ENCODE results near the gene GMIP. TPM values are rescaled to one million over a fixed set of nuclear protein-coding genes. Genes with fewer than 3 reads are reported as not detected.
"Not testable (repeated sequence)": the region's sequence is repeated elsewhere in the genome, so short reads cannot be mapped to it uniquely, and the experiment has no call there.

GMIP gene, protein sequence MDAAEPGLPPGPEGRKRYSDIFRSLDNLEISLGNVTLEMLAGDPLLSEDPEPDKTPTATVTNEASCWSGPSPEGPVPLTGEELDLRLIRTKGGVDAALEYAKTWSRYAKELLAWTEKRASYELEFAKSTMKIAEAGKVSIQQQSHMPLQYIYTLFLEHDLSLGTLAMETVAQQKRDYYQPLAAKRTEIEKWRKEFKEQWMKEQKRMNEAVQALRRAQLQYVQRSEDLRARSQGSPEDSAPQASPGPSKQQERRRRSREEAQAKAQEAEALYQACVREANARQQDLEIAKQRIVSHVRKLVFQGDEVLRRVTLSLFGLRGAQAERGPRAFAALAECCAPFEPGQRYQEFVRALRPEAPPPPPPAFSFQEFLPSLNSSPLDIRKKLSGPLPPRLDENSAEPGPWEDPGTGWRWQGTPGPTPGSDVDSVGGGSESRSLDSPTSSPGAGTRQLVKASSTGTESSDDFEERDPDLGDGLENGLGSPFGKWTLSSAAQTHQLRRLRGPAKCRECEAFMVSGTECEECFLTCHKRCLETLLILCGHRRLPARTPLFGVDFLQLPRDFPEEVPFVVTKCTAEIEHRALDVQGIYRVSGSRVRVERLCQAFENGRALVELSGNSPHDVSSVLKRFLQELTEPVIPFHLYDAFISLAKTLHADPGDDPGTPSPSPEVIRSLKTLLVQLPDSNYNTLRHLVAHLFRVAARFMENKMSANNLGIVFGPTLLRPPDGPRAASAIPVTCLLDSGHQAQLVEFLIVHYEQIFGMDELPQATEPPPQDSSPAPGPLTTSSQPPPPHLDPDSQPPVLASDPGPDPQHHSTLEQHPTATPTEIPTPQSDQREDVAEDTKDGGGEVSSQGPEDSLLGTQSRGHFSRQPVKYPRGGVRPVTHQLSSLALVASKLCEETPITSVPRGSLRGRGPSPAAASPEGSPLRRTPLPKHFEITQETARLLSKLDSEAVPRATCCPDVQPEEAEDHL
- total RNA-seq = 18.0 to 19.5 TPM (median 18.3 TPM) in 3 replicates
- long read RNA-seq, partial matches to known transcripts = 1 of 17 reads
- long read RNA-seq, other reads (novel, unspliced or antisense) = 8 of 17 reads

DNA sequence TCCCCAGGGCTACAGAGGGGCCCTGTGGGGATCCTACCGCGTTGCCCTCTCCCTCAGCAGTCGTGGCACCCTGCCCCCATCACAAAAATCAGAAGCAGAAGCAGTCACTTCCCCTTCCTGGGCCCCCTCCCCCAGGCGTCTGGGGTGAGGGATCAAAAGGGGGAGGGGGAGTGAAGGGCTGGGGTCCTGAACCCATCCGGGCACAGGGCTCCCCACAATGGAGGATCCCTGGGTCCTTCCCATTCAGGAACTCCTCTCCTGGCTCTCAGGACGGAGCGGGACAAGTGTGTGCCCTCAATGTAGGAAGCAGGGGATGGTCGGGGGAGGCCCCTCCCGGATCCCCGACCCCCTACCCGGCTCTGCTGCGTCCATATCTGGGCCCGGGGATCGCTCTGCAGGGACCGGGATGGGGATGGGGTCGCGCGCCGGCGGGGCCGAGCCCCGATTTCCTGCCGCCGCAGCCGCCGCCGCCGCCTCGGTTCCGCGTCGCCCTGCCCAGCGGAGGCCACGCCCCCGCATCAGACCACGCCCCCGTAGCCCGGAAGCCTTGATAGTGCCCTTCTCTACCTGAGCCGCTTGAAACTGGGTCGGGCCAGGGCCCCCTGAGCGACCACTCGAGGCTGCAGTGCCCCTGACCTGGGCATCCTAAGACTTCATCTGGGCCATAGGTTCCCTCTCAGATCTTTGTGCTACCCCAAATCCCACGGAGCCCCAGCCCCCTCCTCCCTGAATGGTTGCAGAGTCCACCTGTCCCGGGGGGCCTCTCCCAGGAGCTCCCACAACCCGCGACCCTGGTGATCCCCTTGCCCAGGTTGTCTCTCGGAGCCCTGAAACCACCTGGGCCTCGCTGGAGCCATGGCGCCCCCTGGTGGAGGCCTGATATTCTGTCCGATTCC, at the start of gene GMIP:
Gene GMIP, minus strand, starts transcription at position 500 of the 896 bp plus-strand sequence. Its CDS starts 128 bp downstream, at position 372.
- no peak for DNase-seq (ENCODE audit: low spot score)
- Mint-ChIP-seq H3K27me3 (ENCODE audit: low read depth) (no peaks in the 10 kb centered on the region), H3K36me3 (ENCODE audit: low read depth) (peaks cover 7% of the 10 kb centered on the region), H3K4me3 (ENCODE audit: unreplicated experiment) (peak within 1 kb of the TSS; percentile 93), H3K27ac (ENCODE audit: unreplicated experiment) (peak within 1 kb of the TSS; percentile 74), H3K4me1 (ENCODE audit: low read depth) (peaks cover 16% of the 10 kb centered on the region), H3K9me3 (ENCODE audit: low read depth) (no peaks in the 10 kb centered on the region)
- TF ChIP-seq, protein P1, sequence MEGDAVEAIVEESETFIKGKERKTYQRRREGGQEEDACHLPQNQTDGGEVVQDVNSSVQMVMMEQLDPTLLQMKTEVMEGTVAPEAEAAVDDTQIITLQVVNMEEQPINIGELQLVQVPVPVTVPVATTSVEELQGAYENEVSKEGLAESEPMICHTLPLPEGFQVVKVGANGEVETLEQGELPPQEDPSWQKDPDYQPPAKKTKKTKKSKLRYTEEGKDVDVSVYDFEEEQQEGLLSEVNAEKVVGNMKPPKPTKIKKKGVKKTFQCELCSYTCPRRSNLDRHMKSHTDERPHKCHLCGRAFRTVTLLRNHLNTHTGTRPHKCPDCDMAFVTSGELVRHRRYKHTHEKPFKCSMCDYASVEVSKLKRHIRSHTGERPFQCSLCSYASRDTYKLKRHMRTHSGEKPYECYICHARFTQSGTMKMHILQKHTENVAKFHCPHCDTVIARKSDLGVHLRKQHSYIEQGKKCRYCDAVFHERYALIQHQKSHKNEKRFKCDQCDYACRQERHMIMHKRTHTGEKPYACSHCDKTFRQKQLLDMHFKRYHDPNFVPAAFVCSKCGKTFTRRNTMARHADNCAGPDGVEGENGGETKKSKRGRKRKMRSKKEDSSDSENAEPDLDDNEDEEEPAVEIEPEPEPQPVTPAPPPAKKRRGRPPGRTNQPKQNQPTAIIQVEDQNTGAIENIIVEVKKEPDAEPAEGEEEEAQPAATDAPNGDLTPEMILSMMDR (IDR thresholded peaks at IDR 0.05) = peak; percentile 100

DNA sequence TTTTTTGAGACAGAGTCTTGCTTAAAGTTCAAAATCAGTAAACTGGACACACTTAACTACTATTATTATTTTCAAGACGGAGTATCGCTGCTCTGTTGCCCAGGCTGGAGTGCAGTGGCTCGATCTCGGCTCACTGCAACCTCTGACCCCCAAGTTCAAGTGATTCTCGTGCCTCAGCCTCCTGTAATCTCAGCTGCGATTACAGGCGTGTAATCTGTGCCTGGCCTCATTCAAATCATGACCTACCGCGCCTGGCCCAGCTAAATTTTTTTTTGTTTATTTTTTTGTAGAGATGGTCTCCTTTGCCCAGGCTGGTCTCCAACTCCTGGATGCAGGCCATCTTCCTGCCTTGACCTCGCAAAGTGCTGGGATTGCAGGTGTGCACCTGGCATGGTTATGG, 48.2 kb upstream of the GMIP start:
- TF ChIP-seq, protein P1 (IDR thresholded peaks at IDR 0.05) = no peak
- Mint-ChIP-seq H3K36me3 (ENCODE audit: low read depth) (peaks cover 4% of the 10 kb centered on the region), H3K27ac (ENCODE audit: unreplicated experiment) (no peak overlapping the region), H3K9me3 (ENCODE audit: low read depth) (peaks cover 3% of the 10 kb centered on the region), H3K27me3 (ENCODE audit: low read depth) (no peaks in the 10 kb centered on the region), H3K4me1 (ENCODE audit: low read depth) (no peaks in the 10 kb centered on the region), H3K4me3 (ENCODE audit: unreplicated experiment) (no peak overlapping the region)
- no peak for DNase-seq (ENCODE audit: low spot score)

DNA sequence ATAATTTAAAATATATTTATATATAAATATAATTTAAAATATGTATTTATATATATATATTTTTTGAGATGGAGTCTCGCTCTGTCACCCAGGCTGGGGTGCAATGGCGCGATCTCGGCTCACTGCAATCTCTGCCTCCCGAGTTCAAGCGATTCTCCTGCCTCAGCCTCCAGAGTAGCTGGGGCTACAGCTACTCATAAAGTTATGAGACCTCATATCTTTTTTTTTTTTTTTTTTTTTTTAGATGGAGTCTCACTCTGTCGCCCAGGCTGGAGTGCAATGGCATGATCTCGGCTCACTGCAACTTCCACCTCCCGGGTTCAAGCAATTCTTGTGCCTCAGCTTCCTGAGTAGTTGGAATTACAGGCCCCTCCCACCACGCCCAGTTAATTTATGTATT, 45.6 kb upstream of the GMIP start:
- peaks cover 15% of the 10 kb centered on the region for H3K9me3 Mint-ChIP-seq (ENCODE audit: low read depth)
- not testable (repeated sequence) for DNase-seq (ENCODE audit: low spot score); H3K27ac Mint-ChIP-seq (ENCODE audit: unreplicated experiment); H3K4me1 Mint-ChIP-seq (ENCODE audit: low read depth); H3K36me3 Mint-ChIP-seq (ENCODE audit: low read depth); H3K27me3 Mint-ChIP-seq (ENCODE audit: low read depth); H3K4me3 Mint-ChIP-seq (ENCODE audit: unreplicated experiment)

DNA sequence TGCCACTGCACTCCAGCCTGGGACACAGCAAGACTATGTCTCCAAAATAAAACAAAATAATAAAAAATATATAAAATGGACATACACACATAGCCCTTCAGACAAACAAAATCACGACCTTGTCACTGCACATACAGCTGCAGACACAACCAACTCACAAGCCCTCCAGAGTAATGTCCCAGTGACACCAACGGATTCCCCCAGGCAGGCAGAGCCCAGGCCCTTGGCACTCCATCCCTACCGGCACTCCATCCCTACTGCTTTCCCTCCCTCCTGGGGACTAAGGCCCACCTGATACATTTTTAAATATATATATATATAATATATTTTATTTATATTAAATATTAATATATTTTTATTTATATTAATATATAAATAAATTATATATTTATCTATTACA, 43.6 kb upstream of the GMIP start:
- TF ChIP-seq, protein P1 (IDR thresholded peaks at IDR 0.05) = no peak
- Mint-ChIP-seq H3K27me3 (ENCODE audit: low read depth) (no peaks in the 10 kb centered on the region), H3K4me3 (ENCODE audit: unreplicated experiment) (no peak overlapping the region), H3K9me3 (ENCODE audit: low read depth) (peaks cover 26% of the 10 kb centered on the region), H3K27ac (ENCODE audit: unreplicated experiment) (no peak overlapping the region), H3K36me3 (ENCODE audit: low read depth) (peaks cover 15% of the 10 kb centered on the region), H3K4me1 (ENCODE audit: low read depth) (no peaks in the 10 kb centered on the region)
- no peak for DNase-seq (ENCODE audit: low spot score)

DNA sequence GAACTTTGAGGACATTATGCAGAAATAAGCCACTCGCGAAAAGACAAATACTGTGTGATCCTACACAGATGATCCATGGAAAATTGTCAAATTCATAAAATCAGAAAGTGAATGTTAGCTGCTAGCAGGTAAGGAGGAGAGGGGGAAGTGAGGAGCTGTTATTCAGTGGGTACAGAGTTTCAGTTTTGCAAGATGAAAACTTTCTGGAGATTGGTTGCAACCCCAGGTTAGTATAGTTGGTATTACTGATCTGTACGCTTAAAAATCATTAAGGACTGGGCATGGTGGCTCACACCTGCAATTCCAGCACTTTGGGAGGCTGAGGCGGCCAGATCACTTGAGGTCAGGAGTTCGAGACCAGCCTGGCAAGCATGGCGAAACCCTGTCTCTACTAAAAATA, 43.1 kb upstream of the GMIP start:
- H3K4me3 Mint-ChIP-seq (ENCODE audit: unreplicated experiment) = no peak overlapping the region
- no peaks in the 10 kb centered on the region for H3K27me3 Mint-ChIP-seq (ENCODE audit: low read depth)

DNA sequence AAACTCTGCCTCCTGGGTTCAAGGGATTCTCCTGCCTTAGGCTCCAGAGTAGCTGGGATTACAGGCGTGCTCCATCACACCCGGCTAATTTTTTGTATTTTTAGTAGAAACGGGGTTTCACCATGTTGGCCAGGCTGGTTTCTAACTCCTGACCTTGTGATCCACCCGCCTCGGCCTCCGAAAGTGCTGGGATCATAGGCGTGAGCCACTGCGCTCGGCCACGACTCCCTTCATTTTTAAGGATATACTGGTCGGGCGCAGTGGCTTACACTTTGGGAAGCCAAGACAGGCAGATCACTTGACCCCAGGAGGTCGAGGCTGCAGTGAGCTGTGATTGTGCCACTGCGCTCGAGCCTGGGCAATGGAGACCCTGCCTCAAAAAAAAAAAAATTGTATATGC, 42.7 kb upstream of the GMIP start:
- Mint-ChIP-seq H3K36me3 (ENCODE audit: low read depth) (peaks cover 20% of the 10 kb centered on the region), H3K9me3 (ENCODE audit: low read depth) (peaks cover 30% of the 10 kb centered on the region)
- DNase-seq (ENCODE audit: low spot score); H3K27me3 Mint-ChIP-seq (ENCODE audit: low read depth); H3K4me1 Mint-ChIP-seq (ENCODE audit: low read depth); H3K4me3 Mint-ChIP-seq (ENCODE audit: unreplicated experiment); H3K27ac Mint-ChIP-seq (ENCODE audit: unreplicated experiment): not testable (repeated sequence)

More for the DNA sequence above, 43.1 kb upstream of the GMIP start:
- DNase-seq (ENCODE audit: low spot score) = no peak
- Mint-ChIP-seq H3K36me3 (ENCODE audit: low read depth) (peaks cover 15% of the 10 kb centered on the region), H3K9me3 (ENCODE audit: low read depth) (peaks cover 26% of the 10 kb centered on the region), H3K27ac (ENCODE audit: unreplicated experiment) (no peak overlapping the region), H3K4me1 (ENCODE audit: low read depth) (no peaks in the 10 kb centered on the region)
- TF ChIP-seq, protein P1 (IDR thresholded peaks at IDR 0.05) = no peak

Data from chondrocyte (in vitro differentiated cells).